Skeletal muscle tissue (tissue), 4 donors: ENCODE results near the gene NCAPG2. TPM values are rescaled to one million over a fixed set of nuclear protein-coding genes. Genes with fewer than 3 reads are reported as not detected.
"Not testable (repeated sequence)": the region's sequence is repeated elsewhere in the genome, so short reads cannot be mapped to it uniquely, and the experiment has no call there.

ENCODE experiments used
- H3K27ac ChIP-seq: one replicate; pipeline ENCODE4 v1.7.0; 2013; ENCODE audit warnings: mild to moderate bottlenecking, low read depth, low read length, inconsistent platforms
- H3K27me3 ChIP-seq, 3 donors: one replicate each; pipeline ENCODE4 v1.7.0; 2013; ENCODE audit warnings: low read length in 3 of 3; ENCODE audit not compliant: control insufficient read depth in 3 of 3, insufficient read depth in 3 of 3
- H3K36me3 ChIP-seq, 3 donors: one replicate each; pipeline ENCODE4 v1.7.0; 2013; ENCODE audit warnings: low read length in 3 of 3; ENCODE audit not compliant: control insufficient read depth in 3 of 3, insufficient read depth in 3 of 3
- H3K4me1 ChIP-seq, 3 donors: one replicate each; pipeline ENCODE4 v1.7.0; 2013; ENCODE audit warnings: low read length in 3 of 3, mild to moderate bottlenecking in 3 of 3; ENCODE audit not compliant: control insufficient read depth in 3 of 3, insufficient read depth in 3 of 3
- H3K4me3 ChIP-seq, 3 donors: one replicate each; pipeline ENCODE4 v1.7.0; 2013; ENCODE audit warnings: low read length in 3 of 3
- H3K9ac ChIP-seq, 3 donors: one replicate each; pipeline ENCODE4 v1.7.0; 2013; ENCODE audit warnings: low read length in 3 of 3, mild to moderate bottlenecking in 3 of 3, moderate library complexity in 2 of 3, low read depth in 1 of 3
- H3K9me3 ChIP-seq, 3 donors: one replicate each; pipeline ENCODE4 v1.7.0; 2013; ENCODE audit warnings: low read length in 3 of 3; ENCODE audit not compliant: control insufficient read depth in 3 of 3
- total RNA-seq: library from RNA; depleted of rRNA; stranded (reverse); fragments of >200 nt; gene quantifications from one replicate; pipeline ENCODE4 v1.2.3, GENCODE V29; 2014
- donor health status: Osteomylitis.

NCAPG2 gene
- total RNA-seq, 1 donor from 2014 or later = 9.4 TPM

GRCh38 chr7:158706710-158707590, 2.3 kb upstream of the NCAPG2 start:
- H3K4me3 ChIP-seq = no peak overlapping the region
- H3K27ac ChIP-seq = no peak overlapping the region
- H3K9ac ChIP-seq = peak overlapping the region in 1 of 3 donors; percentile 8
- peaks cover 14 to 15% (median 15%) of the 10 kb centered on the region in 3 donors for H3K4me1 ChIP-seq
- no peaks in the 10 kb centered on the region for H3K36me3 ChIP-seq
- H3K9me3 ChIP-seq = peaks cover 0 to 3% (median 0%) of the 10 kb centered on the region in 3 donors
- H3K27me3 ChIP-seq = no peaks in the 10 kb centered on the region

DNA sequence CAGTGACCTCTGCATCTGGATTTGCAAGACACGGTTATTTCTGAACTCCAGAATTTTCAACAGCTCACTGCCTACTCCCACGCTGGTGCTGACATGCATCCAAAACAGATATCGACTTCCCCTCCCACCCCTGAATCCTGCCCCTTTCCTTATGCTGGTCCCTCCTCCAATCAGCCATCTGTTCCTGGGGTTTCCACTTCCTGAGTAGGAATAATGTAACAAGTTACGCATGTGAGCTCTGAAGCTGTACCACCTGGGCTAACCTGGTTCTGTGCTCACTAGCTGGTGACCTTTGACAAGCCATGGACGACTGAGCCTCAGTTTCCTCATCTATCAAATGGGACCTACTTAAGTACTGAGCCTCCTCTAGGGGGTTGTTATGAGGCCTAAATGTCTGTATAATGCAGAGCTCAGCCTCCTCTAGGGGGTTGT, 1.7 kb upstream of the NCAPG2 start:
- Histone ChIP-seq H3K9me3 (peaks cover 0 to 3% (median 0%) of the 10 kb centered on the region in 3 donors), H3K27me3 (no peaks in the 10 kb centered on the region), H3K36me3 (peaks cover 0 to under 1% (median 0%) of the 10 kb centered on the region in 3 donors), H3K4me1 (peaks cover 14 to 15% (median 15%) of the 10 kb centered on the region in 3 donors), H3K9ac (no peak overlapping the region), H3K4me3 (no peak overlapping the region), H3K27ac (no peak overlapping the region)

GRCh38 chr7:158705234-158705850, 738 bp upstream of the NCAPG2 start:
- peaks cover 14 to 15% (median 15%) of the 10 kb centered on the region in 3 donors for H3K4me1 ChIP-seq
- no peaks in the 10 kb centered on the region for H3K27me3 ChIP-seq
- H3K9me3 ChIP-seq = peaks cover 0 to 3% (median 0%) of the 10 kb centered on the region in 3 donors
- peak overlapping the region; percentile 68 to 84 (median 79) for H3K9ac ChIP-seq
- peak overlapping the region; percentile 77 to 94 (median 83) for H3K4me3 ChIP-seq
- peak overlapping the region; percentile 82 for H3K27ac ChIP-seq
- H3K36me3 ChIP-seq = peaks cover 0 to 6% (median 3%) of the 10 kb centered on the region in 3 donors

DNA sequence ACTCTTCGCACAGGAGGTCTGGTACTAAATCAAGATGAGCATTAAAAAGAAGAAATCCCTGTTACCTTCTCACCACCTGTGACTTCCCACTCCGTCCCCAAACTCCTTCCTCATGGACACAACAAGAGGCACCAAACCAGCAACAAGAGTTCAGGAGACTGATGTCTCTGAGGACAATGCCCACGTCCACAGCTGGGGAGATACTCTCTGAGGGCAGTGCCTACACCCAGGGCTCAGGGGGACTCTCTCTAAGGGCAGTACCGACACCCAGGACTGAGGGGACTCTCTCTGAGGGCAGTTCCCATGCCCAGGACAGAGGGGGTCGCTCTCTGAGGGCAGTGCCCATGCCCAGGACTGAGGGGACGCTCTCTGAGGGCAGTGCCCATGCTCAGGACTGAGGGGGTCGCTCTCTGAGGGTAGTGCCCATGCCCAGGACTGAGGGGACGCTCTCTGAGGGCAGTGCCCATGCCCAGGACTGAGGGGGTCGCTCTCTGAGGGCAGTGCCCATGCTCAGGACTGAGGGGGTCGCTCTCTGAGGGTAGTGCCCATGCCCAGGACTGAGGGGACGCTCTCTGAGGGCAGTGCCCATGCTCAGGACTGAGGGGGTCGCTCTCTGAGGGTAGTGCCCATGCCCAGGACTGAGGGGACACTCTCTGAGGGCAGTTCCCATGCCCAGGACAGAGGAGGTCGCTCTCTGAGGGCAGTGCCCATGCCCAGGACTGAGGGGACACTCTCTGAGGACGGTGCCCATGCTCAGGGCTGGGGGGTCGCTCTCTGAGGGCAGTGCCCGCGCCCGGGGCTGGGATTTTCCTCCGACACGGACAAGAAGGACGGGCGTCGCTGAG, 703 bp downstream of the NCAPG2 start:
- not testable (repeated sequence) for H3K9me3 ChIP-seq, H3K27ac ChIP-seq, H3K36me3 ChIP-seq, H3K27me3 ChIP-seq
- H3K4me3 ChIP-seq = peak overlapping the region; percentile 83 to 94 (median 91)
- H3K9ac ChIP-seq = peak overlapping the region; percentile 79 to 88 (median 87)
- peaks cover 14 to 15% (median 15%) of the 10 kb centered on the region in 3 donors for H3K4me1 ChIP-seq

- Histone ChIP-seq H3K36me3 (peaks cover 0 to 6% (median 4%) of the 10 kb centered on the region in 3 donors), H3K27ac (no peak overlapping the region), H3K9ac (no peak overlapping the region), H3K27me3 (no peaks in the 10 kb centered on the region), H3K9me3 (peaks cover 0 to 3% (median 0%) of the 10 kb centered on the region in 3 donors), H3K4me3 (no peak overlapping the region), H3K4me1 (peaks cover 14 to 15% (median 15%) of the 10 kb centered on the region in 3 donors)
Observed at GRCh38 chr7:158702944-158703343, 1.7 kb downstream of the NCAPG2 start.

DNA sequence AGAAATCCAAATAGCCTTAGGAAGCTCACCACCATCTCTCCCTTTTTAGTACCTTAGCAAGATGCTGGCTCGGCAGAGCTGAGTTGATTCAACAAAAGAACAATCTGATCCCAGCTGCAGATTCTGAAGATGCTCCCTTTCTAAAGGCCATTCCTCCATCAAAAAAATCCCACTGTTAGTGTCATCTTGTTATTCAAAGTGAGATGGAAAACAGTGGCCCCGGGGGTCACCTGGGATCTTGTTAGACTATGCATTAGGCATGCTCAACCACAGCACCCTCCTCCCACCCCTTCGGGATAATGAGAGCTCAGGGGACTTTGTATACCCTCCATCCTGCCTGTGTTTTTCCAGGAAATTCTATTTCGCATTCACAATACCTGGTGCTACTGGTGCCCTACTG, 2.4 kb downstream of the NCAPG2 start:
- H3K9ac ChIP-seq = no peak overlapping the region
- no peak overlapping the region for H3K4me3 ChIP-seq
- H3K4me1 ChIP-seq = peaks cover 14 to 15% (median 15%) of the 10 kb centered on the region in 3 donors
- H3K27me3 ChIP-seq = no peaks in the 10 kb centered on the region
- H3K9me3 ChIP-seq = no peaks in the 10 kb centered on the region
- H3K36me3 ChIP-seq = peaks cover 0 to 6% (median 4%) of the 10 kb centered on the region in 3 donors
- H3K27ac ChIP-seq = no peak overlapping the region

GRCh38 chr7:158700008-158700407, 4.6 kb downstream of the NCAPG2 start:
- Histone ChIP-seq H3K9me3 (no peaks in the 10 kb centered on the region), H3K27ac (no peak overlapping the region), H3K4me1 (peaks cover 11 to 13% (median 12%) of the 10 kb centered on the region in 3 donors), H3K36me3 (peaks cover 0 to 6% (median 4%) of the 10 kb centered on the region in 3 donors), H3K9ac (no peak overlapping the region), H3K27me3 (no peaks in the 10 kb centered on the region), H3K4me3 (no peak overlapping the region)

DNA sequence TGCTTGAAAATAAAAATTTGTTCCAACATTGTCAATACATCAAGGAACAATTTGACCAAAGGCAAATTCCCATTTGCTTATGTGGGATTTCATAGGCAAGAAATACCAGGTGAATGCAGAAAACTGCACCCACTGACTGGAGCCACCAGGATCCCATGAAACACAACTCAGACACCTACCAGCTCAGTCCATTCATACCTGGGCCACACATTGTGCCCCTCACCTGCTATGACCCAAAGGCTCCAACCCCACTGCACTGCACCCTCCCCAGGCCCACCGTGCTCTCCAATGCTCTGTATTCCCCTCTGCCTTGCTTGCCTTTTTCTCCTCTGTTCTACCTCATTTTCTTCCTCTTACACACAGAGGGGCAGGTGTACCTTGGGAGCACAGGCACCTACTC, 5.3 kb downstream of the NCAPG2 start:
- no peak overlapping the region for H3K9ac ChIP-seq
- H3K9me3 ChIP-seq = no peaks in the 10 kb centered on the region
- H3K4me3 ChIP-seq = no peak overlapping the region
- peaks cover 0 to 6% (median 4%) of the 10 kb centered on the region in 3 donors for H3K36me3 ChIP-seq
- H3K27ac ChIP-seq = no peak overlapping the region
- H3K27me3 ChIP-seq = no peaks in the 10 kb centered on the region
- peaks cover 11 to 12% (median 11%) of the 10 kb centered on the region in 3 donors for H3K4me1 ChIP-seq

GRCh38 chr7:158698657-158699195, 5.9 kb downstream of the NCAPG2 start:
- Histone ChIP-seq H3K27ac (no peak overlapping the region), H3K27me3 (no peaks in the 10 kb centered on the region), H3K36me3 (peaks cover 0 to 6% (median 4%) of the 10 kb centered on the region in 3 donors), H3K9me3 (no peaks in the 10 kb centered on the region), H3K4me1 (peaks cover 4 to 6% (median 5%) of the 10 kb centered on the region in 3 donors), H3K9ac (no peak overlapping the region), H3K4me3 (no peak overlapping the region)
